Measurements from ENCODE around the gene ODF2L.

The ODF2L gene

DNA sequence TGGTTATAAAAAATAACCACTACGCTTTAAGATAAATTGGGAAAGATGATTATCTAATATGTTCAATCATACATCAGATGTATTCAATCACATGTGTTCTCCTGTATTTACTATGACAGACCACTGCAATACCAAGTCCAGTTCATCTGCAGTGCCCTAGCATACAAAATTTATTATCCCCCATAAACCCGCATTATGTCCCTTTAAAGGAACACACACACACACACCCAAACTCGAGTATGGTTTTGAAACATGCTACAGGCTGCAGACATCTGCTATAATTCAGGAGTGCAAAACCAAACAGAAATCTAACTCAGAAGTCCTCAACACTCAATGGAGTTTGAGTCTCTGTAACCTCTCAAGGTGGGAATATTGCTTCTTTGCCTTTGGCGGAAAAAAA is 14.9 kb downstream of the ODF2L start:
- Histone ChIP-seq H3K36me3 (ENCODE audit: control insufficient read depth in 2 of 2, insufficient read depth in 1 of 2, low read length in 2 of 2) (peaks cover 0 to 27% of the 10 kb centered on the region in 2 experiments; a peak in 1 of 3 replicates), H3K27ac (ENCODE audit: extremely low read depth, low read depth, low read length) (no peak overlapping the region), H3K9me3 (ENCODE audit: control insufficient read depth, insufficient read depth, low read depth, low read length) (no peaks in the 10 kb centered on the region), H3K4me3 (ENCODE audit: low read depth, low read length) (no peak overlapping the region), H3K4me1 (ENCODE audit: control insufficient read depth, insufficient read depth, low read length) (no peaks in the 10 kb centered on the region)
- ChIA-PET POLR2A (no interaction called here), CTCF (no interaction called here)
- TF ChIP-seq KLF16 (tag by site-specific recombination; IDR thresholded peaks at IDR 0.05): no peak
- TF ChIP-seq, protein P1, sequence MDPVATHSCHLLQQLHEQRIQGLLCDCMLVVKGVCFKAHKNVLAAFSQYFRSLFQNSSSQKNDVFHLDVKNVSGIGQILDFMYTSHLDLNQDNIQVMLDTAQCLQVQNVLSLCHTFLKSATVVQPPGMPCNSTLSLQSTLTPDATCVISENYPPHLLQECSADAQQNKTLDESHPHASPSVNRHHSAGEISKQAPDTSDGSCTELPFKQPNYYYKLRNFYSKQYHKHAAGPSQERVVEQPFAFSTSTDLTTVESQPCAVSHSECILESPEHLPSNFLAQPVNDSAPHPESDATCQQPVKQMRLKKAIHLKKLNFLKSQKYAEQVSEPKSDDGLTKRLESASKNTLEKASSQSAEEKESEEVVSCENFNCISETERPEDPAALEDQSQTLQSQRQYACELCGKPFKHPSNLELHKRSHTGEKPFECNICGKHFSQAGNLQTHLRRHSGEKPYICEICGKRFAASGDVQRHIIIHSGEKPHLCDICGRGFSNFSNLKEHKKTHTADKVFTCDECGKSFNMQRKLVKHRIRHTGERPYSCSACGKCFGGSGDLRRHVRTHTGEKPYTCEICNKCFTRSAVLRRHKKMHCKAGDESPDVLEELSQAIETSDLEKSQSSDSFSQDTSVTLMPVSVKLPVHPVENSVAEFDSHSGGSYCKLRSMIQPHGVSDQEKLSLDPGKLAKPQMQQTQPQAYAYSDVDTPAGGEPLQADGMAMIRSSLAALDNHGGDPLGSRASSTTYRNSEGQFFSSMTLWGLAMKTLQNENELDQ (tag by site-specific recombination; IDR thresholded peaks at IDR 0.05; ENCODE audit: low read depth): no peak
- TF ChIP-seq KLF7 (tag by site-specific recombination; IDR thresholded peaks at IDR 0.05; ENCODE audit: borderline replicate concordance): no peak
- no peak for TF ChIP-seq ZBTB8A (tag by site-specific recombination; IDR thresholded peaks at IDR 0.05)
- TF ChIP-seq ZNF558 (tag by site-specific recombination; IDR thresholded peaks at IDR 0.05): no peak
- TF ChIP-seq ZNF292 (tag by site-specific recombination; IDR thresholded peaks at IDR 0.05; ENCODE audit: borderline replicate concordance, low read depth): no peak
- TF ChIP-seq ZNF146 (tag by site-specific recombination; IDR thresholded peaks at IDR 0.05): no peak
- no peak for TF ChIP-seq ZNF623 (tag by site-specific recombination; IDR thresholded peaks at IDR 0.05)
- TF ChIP-seq ZNF658 (tag by site-specific recombination; IDR thresholded peaks at IDR 0.05): no peak
- TF ChIP-seq ZNF621 (tag by site-specific recombination; IDR thresholded peaks at IDR 0.05): no peak
- TF ChIP-seq, protein P2, sequence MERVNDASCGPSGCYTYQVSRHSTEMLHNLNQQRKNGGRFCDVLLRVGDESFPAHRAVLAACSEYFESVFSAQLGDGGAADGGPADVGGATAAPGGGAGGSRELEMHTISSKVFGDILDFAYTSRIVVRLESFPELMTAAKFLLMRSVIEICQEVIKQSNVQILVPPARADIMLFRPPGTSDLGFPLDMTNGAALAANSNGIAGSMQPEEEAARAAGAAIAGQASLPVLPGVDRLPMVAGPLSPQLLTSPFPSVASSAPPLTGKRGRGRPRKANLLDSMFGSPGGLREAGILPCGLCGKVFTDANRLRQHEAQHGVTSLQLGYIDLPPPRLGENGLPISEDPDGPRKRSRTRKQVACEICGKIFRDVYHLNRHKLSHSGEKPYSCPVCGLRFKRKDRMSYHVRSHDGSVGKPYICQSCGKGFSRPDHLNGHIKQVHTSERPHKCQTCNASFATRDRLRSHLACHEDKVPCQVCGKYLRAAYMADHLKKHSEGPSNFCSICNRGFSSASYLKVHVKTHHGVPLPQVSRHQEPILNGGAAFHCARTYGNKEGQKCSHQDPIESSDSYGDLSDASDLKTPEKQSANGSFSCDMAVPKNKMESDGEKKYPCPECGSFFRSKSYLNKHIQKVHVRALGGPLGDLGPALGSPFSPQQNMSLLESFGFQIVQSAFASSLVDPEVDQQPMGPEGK (tag by site-specific recombination; IDR thresholded peaks at IDR 0.05): no peak
- TF ChIP-seq ZNF214 (tag by site-specific recombination; IDR thresholded peaks at IDR 0.05; ENCODE audit: borderline replicate concordance): no peak
- no peak for TF ChIP-seq ZNF202 (tag by site-specific recombination; IDR thresholded peaks at IDR 0.05; ENCODE audit: borderline replicate concordance)
- no peak for TF ChIP-seq ZNF624 (tag by site-specific recombination; IDR thresholded peaks at IDR 0.05)
- TF ChIP-seq ZNF133 (tag by site-specific recombination; IDR thresholded peaks at IDR 0.05): no peak

DNA sequence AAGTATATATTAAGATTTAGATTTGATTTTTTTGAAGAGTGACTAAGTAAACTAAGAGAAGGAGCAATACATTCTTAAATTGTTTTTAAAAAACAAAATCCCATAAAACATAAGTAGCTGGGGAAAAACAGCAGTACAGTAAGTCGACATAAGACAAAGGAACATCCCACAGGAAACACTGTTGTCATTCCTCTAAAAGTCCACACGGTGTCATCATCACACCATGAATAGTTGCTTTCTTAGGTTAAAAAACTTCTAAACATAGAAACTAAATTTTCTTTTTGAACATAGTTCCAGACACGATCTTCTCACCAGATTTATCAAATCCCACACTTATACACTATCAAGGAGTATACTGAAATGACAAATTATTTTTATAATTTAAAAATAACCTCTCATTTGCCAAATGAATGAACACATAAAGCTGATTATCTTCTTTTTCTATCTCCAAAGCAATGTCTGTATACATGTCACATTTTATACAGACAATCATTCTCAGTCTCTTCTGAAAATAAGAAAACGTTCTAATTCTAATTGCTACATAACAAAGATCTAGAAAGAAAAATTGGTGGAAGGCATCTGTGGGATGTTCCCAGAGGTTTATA is 15.8 kb downstream of the ODF2L start:
- Histone ChIP-seq H3K4me1 (ENCODE audit: control insufficient read depth, insufficient read depth, low read length) (no peaks in the 10 kb centered on the region), H3K36me3 (ENCODE audit: control insufficient read depth in 2 of 2, insufficient read depth in 1 of 2, low read length in 2 of 2) (peaks cover 0 to 33% of the 10 kb centered on the region in 2 experiments; a peak in 1 of 3 replicates), H3K9me3 (ENCODE audit: control insufficient read depth, insufficient read depth, low read depth, low read length) (no peaks in the 10 kb centered on the region), H3K4me3 (ENCODE audit: low read depth, low read length) (no peak overlapping the region), H3K27ac (ENCODE audit: extremely low read depth, low read depth, low read length) (no peak overlapping the region)
- TF ChIP-seq ZNF843 (tag by site-specific recombination; IDR thresholded peaks at IDR 0.05) (no peak), ZNF660 (tag by site-specific recombination; IDR thresholded peaks at IDR 0.05) (peak; percentile 45; the same call in 1 of the 2 replicates), ZNF654 (tag by site-specific recombination; IDR thresholded peaks at IDR 0.05; ENCODE audit: low read depth) (peak; percentile 93), SP3 (tag by site-specific recombination; IDR thresholded peaks at IDR 0.05) (no peak)
- TF ChIP-seq, protein P3, sequence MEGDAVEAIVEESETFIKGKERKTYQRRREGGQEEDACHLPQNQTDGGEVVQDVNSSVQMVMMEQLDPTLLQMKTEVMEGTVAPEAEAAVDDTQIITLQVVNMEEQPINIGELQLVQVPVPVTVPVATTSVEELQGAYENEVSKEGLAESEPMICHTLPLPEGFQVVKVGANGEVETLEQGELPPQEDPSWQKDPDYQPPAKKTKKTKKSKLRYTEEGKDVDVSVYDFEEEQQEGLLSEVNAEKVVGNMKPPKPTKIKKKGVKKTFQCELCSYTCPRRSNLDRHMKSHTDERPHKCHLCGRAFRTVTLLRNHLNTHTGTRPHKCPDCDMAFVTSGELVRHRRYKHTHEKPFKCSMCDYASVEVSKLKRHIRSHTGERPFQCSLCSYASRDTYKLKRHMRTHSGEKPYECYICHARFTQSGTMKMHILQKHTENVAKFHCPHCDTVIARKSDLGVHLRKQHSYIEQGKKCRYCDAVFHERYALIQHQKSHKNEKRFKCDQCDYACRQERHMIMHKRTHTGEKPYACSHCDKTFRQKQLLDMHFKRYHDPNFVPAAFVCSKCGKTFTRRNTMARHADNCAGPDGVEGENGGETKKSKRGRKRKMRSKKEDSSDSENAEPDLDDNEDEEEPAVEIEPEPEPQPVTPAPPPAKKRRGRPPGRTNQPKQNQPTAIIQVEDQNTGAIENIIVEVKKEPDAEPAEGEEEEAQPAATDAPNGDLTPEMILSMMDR (tag by site-specific recombination; IDR thresholded peaks at IDR 0.05): 0 out of 2 replicates have a peak, but pooled peaks have one; percentile 20
- TF ChIP-seq, protein P4, sequence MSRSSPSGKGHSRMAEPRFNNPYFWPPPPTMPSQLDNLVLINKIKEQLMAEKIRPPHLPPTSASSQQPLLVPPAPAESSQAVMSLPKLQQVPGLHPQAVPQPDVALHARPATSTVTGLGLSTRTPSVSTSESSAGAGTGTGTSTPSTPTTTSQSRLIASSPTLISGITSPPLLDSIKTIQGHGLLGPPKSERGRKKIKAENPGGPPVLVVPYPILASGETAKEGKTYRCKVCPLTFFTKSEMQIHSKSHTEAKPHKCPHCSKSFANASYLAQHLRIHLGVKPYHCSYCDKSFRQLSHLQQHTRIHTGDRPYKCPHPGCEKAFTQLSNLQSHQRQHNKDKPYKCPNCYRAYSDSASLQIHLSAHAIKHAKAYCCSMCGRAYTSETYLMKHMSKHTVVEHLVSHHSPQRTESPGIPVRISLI (tag by site-specific recombination; IDR thresholded peaks at IDR 0.05): peak; percentile 70; the same call in 1 of the 2 replicates
- CTCF ChIA-PET: interaction anchor here (0.6 to 2.8 kb wide), 32 partner anchors 8 to 1185 kb away, joined by 3 to 29 read pairs (median 4); partner anchors contain the start of gene SH3GLB1
- POLR2A ChIA-PET: no interaction called here
